Activated CD4-positive, alpha-beta T cell treated with anti-CD3 and anti-CD28 coated beads, Interleukin-2, amount 50 U/mL, for 24 hours (primary cell): Measurements from ENCODE around the gene ANK2.

Experiments used
- DNase-seq, 2 donors: peaks; one replicate each; pipeline ENCODE4 v3.0.0-alpha.2; 2020; ENCODE audit warnings: low read depth in 1 of 2, low spot score in 1 of 2

The ANK2 gene

DNA sequence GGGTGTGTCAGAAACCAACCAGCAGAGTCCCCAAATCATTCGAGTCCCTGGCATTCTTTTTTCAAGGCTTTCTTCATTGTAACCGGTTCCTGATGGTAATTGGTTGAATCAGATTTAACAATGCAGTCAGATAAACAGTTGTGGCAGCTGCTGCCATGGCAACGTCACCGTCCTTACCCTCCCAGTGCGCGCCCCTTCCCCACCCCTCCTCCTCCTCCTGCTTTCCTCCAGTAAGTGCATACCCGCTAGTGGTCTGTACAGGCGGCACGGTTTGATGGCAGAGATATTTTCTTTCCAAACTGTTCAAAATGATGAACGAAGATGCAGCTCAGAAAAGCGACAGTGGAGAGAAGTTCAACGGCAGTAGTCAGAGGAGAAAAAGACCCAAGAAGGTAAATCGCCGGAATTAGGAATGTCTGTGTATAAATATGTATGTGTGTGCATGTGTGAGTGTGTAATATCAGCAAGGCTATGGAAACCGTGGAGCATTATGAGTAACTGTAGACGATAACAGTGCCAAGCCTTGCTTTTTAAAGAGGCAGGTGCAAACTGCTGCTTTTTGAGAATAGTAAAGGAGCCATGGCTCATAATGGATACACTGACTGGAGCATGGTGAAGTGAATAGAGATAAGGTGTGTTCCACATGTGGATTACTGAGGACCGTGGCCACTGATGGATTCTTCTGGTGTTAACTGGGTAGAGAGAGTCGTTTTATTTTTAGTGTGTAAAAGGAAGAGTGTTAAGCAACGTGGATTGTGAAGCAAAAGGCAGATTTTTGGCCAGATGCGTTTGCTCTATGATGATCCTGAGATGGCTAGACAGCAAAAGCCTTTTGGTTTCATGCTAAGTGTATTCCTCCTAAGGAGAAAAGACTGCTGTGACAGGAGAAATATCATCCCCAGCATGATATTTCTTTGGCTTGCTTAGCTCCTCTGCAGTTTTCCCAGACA is at the start of gene ANK2:
TSS of gene ANK2 (plus strand) at position 233 of the 950 bp plus-strand sequence. CDS start at position 309, 76 bp downstream.
- DNase-seq, result no peak

DNA sequence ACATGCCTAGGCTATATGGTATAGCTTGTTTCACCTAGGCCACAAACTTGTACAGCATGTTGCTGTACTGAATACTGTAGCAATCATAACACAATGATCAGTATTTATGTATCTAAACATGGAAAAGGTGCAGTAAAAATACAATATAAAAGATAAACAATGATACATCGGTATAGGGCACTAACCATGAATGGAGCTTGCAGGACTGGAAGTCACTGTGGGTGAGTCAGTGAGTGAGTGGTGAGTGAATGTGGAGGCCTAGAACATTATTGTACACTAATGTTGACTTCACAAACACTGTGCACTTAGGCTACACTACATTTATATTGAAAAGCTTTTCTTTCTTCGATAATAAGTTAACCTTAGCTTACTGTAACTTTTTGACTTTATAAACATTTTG is 45.6 kb upstream of the ANK2 start:
- DNase-seq, result no peak

DNA sequence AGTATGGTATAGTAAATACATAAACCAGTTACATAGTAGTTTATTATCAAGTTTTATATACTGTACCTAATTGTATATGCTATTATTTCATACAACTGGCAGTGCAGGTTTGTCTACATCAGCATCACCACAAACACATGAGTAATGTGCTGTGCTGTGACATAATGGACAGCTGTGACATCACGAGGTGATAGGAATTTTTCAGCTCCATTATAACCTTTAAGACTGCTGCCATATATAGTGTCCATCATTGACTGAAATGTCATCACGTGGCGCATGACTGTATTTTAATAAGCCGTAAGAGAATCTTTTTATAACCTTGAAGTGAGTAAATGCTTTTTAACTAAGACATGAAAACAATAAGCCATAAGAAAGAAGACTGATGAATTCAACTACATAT is 44.8 kb upstream of the ANK2 start:
- DNase-seq, result no peak

DNA sequence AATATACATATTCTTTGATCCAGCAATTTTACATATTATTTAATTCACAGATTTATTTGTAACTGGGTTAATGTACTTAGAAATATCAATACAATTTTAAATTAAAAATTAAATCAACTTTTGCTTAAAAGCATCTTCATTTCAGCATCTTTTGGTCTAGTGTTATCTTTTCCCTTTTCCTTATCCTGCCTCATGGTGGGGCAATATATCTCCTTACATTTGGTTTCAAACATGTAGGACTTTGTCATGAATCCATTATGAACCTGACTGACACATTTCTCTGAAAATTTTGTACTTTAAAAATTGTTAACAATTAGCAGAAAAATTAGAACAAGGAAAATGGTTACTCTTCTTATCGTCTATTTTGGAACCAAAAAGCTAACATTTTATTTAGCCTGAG is 42.8 kb upstream of the ANK2 start:
- no peak for DNase-seq

DNA sequence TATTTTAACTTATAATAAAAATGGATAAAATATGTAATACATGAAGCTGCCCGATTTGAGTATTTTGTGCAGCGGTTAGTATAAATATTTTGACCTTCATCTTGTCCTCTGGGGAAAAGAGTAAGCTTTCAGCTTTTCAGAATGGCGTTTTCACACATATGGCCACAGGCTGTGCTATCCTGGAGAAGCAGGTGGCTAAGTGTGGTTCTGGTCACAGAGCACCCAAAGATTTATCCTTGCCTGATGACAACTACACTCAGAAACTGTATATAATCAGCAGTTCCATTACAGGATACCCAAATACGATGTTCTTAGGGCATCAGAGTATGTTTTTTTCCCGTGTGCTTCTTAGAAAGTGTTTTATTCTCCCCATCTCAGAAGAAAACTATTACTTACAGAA is 42.3 kb upstream of the ANK2 start:
- no peak for DNase-seq

DNA sequence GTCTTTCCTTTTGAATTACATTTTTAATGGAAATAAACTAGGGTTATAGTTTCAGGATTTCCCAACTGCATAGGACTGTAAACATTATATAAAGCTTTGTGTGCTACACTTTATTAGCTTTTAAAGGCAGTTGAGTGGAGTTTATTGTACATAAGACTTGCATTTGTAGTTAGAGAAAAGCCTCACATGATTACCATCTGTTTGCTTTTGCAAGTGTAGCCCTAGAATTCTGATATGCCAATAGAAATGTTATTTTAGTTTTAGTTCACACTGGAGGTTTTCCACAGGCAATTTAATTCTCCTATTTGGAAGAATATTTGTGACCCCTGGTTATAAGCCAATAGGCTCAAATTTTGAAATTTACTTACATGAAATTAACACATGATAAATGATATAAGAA is 41.3 kb upstream of the ANK2 start:
- no peak for DNase-seq

DNA sequence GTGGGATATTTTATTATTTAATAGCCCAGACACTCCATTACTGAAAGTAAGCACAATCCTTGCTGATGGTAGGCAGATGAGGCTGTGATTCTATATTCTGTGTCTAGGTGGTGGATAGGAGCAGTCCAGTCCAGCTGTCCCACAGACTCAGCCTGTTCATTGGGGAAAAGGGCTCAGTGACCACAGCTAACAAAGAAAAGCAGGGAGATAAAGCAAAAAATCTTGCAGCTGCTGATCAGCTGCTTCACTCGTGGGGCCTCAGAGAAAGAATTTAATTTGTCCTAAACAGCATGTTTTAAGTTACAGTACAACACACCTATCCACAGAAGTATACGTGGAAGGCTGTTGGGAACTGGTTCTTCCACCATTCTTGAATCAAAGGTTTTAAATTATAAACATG is 40.7 kb upstream of the ANK2 start:
- no peak for DNase-seq

DNA sequence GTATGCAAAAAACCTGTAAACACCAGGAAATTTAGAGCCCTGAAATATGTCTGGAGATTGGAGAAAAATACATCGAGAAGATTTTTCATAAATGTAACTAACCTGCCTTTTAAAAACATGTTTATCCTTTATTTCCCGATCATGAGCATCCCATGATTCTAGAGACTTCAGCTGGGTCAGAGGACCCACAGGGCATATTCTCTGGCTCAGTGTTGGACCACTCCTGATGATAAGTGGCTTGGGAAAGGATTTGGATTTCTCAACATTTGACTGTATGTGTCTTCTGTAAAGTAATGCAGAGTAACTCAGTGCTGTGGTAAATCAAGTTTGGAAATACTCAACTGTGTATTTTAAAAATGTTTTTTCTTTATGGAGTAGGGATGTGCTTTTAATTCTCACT is 40.0 kb upstream of the ANK2 start:
- DNase-seq, result no peak

DNA sequence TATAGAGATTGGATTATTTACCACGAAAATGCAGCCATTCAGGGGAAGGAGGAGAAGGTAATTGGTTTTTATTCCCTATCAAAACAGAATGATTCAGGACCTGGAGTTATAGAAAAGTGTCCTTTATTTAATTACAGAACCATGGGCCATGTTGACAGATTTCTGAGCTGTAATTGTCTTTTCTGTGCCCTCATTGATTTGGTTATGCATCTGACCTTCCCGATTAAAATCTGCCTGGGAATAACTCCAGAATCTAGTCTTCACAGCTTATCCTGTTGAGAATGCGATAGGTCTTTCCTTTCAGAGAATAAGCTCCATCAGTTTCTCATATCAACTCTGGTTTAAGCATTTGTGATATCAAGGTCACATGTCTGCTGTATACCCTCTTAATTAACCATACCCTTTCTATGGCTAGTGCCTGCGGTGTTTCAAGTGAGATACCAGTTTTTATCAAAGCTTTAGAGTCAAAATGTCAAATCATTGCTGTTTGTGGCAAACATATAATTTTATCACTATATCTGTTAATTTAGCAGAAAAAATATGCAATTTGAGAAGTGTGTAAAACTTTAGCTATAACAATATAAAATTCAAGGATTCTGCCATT is 37.2 kb upstream of the ANK2 start:
- DNase-seq, result no peak

DNA sequence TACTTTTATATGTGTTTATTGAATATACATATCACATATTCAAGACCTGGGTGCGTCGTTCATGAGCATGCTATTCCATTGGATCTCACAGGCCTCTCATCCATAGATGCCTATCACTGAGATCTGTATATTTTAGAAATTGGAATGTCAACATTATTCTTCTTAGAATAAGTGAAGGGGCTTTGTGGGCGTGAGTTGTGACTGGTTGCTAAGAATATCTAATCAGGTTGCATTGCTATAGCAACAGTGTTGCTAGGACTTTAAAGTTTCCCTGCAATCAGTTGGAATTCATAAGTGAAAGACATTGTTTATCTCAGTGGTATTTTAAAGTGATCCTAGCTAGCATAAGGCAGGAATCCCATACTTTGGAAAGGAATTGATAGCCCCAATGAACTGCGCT is 36.7 kb upstream of the ANK2 start:
- DNase-seq, result no peak

DNA sequence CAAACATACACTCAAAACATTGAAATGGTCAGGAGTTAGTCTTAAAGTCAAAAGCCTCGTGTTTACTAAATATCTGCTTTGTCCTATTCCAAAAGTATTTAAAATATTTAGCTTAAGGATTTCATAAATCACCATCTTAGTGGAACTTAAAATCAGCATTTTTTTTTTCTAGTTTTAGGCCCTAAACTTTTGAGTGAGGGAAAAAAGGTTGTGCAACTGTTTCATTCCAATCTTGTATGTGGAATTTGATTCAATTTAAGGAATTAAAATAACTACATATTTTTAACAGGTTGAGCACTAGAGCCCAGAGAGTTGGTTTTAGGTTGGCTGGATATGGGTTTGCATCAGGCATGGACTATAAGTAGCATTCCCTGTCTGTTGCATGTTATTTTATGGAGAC is 35.7 kb upstream of the ANK2 start:
- DNase-seq, result no peak

DNA sequence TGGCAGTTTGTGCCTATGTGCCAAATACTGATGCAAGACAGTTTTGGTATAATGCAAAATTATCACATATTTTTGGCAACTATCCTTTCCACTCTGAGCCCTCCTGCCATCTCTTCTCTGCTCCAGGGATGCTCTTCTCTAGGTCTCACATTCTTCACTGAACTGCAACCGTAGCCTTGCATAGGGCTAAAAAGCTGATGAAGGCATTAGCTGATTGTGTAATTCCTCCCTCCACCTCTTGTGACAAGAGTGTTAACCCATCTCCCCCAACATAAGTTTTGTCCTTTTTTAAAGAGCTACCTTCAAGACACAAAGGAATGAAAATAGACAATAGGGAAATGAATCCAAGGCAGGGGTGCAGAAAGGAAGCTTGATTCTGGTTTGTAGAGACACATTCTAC is 33.1 kb upstream of the ANK2 start:
- DNase-seq, result no peak

DNA sequence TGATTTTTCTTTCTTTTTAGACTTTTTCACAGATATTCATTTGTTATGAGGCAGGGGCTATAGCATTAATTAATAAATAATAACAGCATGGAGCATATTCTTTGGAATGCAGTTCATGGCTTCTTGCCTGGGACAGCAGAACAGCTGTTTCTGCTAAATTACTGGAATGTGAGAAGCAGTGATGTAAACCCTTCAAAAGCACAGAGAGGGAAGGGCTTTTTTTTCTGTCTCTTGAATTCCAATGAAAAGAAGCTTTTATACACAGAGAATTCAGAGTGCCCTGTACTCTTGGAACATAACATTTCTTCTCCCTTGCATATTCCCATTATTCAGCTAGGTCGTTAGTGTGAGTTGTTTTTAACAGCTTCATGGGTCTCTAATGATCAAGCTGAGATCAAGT is 28.5 kb upstream of the ANK2 start:
- no peak for DNase-seq

DNA sequence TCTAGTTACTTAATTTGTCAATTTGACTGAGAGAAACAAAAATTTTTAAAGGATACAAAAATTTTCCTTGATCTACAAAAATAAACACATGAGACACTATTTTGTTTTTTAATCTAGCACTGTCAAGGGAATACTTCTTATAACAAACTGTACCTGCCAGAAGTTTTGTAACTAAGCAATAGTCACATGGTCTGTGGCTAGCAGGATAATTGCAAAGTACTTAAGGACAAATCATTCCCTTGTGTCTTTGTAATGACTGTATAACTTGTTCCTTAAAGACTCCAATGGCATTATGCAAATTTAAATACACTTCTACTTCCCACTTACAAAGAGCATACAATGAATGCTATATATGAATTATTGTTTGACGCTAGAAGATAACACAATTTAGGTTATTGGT is 25.1 kb upstream of the ANK2 start:
- DNase-seq, result no peak

DNA sequence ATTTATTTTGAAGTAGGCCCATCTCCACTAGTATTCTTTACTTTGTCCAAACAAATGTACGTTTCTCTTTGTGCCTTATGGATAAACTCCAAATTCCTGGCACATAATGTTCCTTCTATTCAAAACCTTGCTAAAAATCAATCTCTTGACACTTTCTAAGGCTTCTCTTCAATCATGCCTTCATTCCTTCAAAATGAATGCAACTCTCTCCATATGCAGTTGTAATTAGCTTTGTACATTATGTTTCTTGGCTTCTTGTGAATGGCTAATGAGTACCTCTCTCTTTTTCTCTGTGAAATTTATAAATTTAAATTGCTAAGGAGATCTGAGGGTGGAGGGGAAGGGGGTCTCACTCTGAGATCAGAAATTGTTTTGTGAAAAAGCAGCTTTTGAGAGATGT is 24.0 kb upstream of the ANK2 start:
- DNase-seq, result no peak

DNA sequence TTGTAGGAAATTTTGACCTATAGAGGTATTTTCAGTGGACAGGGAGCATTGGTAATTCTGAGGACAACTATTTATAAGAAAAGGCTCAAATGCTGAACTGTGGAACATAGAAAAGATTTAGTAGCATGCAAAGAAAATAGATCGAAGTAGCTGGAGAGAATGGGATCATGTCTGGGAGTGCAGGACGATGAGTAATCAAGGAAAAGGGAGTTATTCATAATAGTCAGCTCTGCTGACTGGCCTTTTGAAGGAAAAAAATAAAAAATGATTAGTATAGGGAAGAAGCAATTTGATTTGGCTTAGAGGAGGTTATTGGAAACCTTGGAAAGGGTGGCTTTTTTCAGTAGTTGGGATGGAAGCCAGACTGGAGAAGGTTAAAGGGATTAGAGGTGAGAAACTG is 22.9 kb upstream of the ANK2 start:
- DNase-seq, result no peak

DNA sequence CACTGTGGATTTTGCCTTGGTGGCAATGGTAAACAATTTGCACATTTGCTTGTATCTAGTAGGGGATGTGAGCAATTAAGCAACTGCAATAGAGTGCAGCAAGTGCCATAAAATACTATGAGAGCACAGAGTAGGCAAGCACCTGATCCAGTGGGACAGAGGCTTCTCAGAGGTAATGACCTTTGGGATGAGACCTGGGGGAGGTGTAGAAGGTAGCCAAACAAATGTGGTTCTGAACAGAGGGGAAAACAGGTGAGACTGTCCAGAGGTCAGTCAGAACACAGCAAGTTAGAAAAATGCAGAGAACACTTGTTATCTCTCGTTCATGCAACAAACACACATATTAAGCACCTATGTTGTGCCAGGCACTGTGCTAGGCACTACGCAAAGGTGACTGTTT is 21.4 kb upstream of the ANK2 start:
- no peak for DNase-seq

DNA sequence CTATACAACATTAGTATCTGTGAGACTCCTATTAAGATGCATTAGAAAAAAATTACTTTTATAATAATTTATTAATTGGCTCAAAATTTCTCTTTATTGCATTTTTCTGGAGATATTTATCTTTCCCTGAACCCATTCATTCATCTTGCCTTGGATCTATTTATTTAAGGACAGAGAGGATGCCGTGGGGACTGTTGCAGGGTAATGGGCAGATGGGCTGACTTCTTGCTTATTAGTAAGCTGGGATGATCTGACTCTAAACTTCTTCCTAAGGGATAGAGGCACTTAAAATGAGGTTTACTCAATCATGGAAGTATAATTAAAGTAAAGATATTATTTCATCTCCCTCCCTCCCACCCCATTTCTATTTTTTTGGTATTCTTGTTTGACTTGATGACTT is 18.2 kb upstream of the ANK2 start:
- DNase-seq, result no peak

DNA sequence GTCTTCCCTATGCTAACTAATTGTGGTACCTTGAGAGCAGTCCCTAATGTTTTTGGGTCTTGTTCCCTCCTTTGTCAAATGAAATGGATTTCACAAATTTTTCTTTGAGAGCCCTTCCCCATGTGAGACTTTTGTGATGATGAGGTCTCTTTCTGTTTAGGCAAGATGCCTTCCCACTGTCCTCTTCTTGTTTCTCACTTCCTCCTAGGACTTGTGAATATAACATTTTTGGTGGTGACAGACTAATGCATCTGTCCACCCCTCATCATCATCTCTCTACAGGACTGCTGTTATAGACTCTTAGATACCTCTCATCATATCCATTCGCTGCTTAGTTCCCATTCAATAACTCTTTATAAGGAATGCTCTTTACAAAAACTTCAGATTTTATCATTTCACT is 8.7 kb upstream of the ANK2 start:
- DNase-seq, result no peak

DNA sequence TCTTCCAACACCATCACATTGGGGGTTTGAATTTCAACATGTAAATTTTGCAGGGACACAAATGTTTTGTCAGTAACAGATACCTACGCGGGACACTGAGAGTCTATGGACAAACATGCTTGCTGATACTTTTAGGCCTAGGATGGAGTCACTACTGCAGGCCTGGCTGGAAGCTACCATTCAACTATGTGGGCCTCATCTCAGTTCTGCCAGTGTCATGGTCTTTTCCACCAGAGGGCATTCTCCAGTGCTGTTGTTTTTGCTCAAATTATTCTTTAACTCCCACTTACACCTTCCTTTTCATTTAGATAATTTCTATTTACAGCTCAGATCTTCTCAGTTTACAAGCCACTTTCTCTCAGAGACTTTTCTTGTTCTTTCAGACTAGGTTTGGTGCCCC is 7.0 kb upstream of the ANK2 start:
- DNase-seq, result no peak

DNA sequence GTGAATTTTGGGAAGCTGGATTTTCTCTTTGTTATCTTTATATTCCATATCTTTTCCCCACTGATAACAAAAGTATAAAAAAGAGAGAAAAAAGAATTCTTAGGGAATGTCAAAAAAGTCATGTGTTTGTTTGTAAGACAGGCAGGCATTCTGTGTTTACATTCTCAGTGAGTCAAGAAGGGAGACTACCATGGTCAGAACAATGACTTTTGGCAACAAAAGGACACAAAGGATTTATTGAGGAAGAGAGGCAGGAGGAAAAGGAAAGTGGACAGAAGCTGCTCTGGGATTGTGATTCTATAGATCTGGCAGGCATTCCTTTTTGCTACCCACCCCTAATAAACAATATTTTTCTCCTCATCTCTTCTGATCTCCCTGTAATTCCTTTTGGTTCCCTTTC is 5.9 kb upstream of the ANK2 start:
- no peak for DNase-seq

DNA sequence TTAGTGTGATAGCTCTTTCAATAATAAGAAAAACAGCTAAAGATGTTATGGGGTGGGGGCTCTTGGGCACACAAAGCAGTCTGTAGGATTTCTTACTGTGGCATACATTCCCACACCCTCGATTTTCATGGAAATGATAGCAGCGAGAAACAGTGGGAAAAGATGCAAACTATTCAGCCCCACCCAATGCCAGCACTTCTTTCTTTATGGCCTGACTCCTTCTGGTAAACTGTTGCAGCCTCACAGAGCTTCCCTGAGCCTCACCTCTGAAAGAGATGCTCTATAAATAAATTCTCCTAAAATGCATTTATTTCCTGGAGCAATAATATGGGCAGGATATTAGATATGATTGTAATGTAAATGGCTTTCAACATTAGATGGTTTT is 910 bp downstream of the ANK2 start:
- no peak for DNase-seq

DNA sequence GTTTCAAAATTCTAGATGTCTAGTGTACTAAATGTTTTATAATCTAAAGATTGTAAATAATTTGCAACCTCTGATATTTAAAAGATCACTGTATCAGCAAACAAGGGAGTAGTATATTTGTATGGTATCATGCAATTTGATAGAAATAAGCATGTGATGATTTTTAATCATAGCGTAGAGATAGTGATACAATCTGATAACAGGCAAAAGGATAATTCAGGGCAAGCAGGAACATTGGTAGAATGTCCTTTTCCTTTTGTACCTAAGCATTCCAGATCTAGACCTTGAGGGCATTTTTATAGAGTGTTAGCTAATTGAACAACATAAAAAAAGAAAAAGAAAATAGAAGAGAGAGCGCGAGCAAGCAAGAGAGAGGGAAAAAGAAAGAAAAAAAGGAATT is 1.4 kb downstream of the ANK2 start:
- no peak for DNase-seq
